IMR-90 (cell line): ENCODE data around the gene PLPP3. TPM values are rescaled to one million over a fixed set of nuclear protein-coding genes. Genes with fewer than 3 reads are reported as not detected.

ENCODE experiments used
- ATAC-seq: fragments of 200-7000 bp; cut with Tn5 transposase; 2 replicates; pipeline ENCODE4 v1.9.1; 2020; ENCODE audit warnings: low read depth, mild to moderate bottlenecking, moderate library complexity
- BruUV-seq: library from RNA; stranded (reverse); fragments of 400-500 nt; replicated peaks from 2 replicates; lab custom pipeline; 2021; lab: Mats Ljungman, UMichigan
- CTCF ChIA-PET: fragments of 300-600 bp; formaldehyde crosslinking; extraction: SDS; loops from one replicate; lab custom pipeline; 2021; ENCODE audit warnings: antibody characterized with exemption; lab: Yijun Ruan, JAX
- POLR2A ChIA-PET: fragments of 300-600 bp; sonication (Branson Sonifier 250); formaldehyde crosslinking; loops from one replicate; lab custom pipeline; 2022; ENCODE audit warnings: antibody characterized with exemption; ENCODE audit not compliant: unreplicated experiment; lab: Charles Lee
- DNase-seq: peaks from one replicate; pipeline ENCODE4 v3.0.0; 2013
- H2AFZ ChIP-seq: replicated peaks from 2 replicates; pipeline ENCODE3; 2013; ENCODE audit warnings: low read length, mild to moderate bottlenecking; ENCODE audit not compliant: poor library complexity
- H2AK5ac ChIP-seq: 2 replicates; pipeline ENCODE4 v1.6.1; 2013; ENCODE audit warnings: low read depth, low read length, inconsistent platforms
- H2AK9ac ChIP-seq: replicated peaks from 2 replicates; pipeline ENCODE3; 2013; ENCODE audit warnings: mild to moderate bottlenecking, low read depth, low read length, moderate library complexity; ENCODE audit not compliant: poor library complexity
- H2BK120ac ChIP-seq: 2 replicates; pipeline ENCODE4 v1.6.1; 2013; ENCODE audit warnings: low read depth, low read length, inconsistent platforms
- H2BK15ac ChIP-seq: 3 replicates; pipeline ENCODE4 v1.6.1; 2013; ENCODE audit warnings: low read depth, low read length, inconsistent platforms
- H2BK20ac ChIP-seq: 2 replicates; pipeline ENCODE4 v1.6.1; 2013; ENCODE audit warnings: low read depth, mild to moderate bottlenecking, inconsistent platforms, low read length, moderate library complexity
- H2BK5ac ChIP-seq: 2 replicates; pipeline ENCODE4 v1.6.1; 2013; ENCODE audit warnings: mild to moderate bottlenecking, low read depth, low read length, inconsistent platforms; ENCODE audit not compliant: poor library complexity, severe bottlenecking
- H3K14ac ChIP-seq: replicated peaks from 2 replicates; pipeline ENCODE4 v1.6.1; 2013; ENCODE audit warnings: low read depth, low read length, inconsistent platforms
- H3K18ac ChIP-seq: 2 replicates; pipeline ENCODE4 v1.6.1; 2013; ENCODE audit warnings: low read depth, low read length, control low read depth
- H3K23ac ChIP-seq: 2 replicates; pipeline ENCODE4 v1.6.1; 2013; ENCODE audit warnings: low read depth, low read length, inconsistent platforms
- H3K27ac ChIP-seq: 2 replicates; pipeline ENCODE4 v1.5.1; 2013; ENCODE audit warnings: mild to moderate bottlenecking, control low read depth, low read length; ENCODE audit not compliant: insufficient read depth
- H3K27me3 ChIP-seq: 2 replicates; pipeline ENCODE4 v1.6.1; 2013; ENCODE audit warnings: low read length; ENCODE audit not compliant: control insufficient read depth, insufficient read depth
- H3K36me3 ChIP-seq: 2 replicates; pipeline ENCODE4 v1.6.1; 2013; ENCODE audit warnings: low read length, mixed read lengths; ENCODE audit not compliant: control insufficient read depth, insufficient read depth
- H3K4ac ChIP-seq: 2 replicates; pipeline ENCODE4 v1.6.1; 2013; ENCODE audit warnings: low read depth, low read length, inconsistent platforms
- H3K4me1 ChIP-seq: 2 replicates; pipeline ENCODE4 v1.6.1; 2013; ENCODE audit warnings: low read length, mixed read lengths; ENCODE audit not compliant: control insufficient read depth, insufficient read depth
- H3K4me2 ChIP-seq: 2 replicates; pipeline ENCODE4 v1.6.1; 2013; ENCODE audit warnings: low read depth, mild to moderate bottlenecking, control low read depth, low read length, moderate library complexity
- H3K4me3 ChIP-seq: 2 replicates; pipeline ENCODE4 v1.5.1; 2013; ENCODE audit warnings: low read depth, mild to moderate bottlenecking, control low read depth, low read length, moderate library complexity; ENCODE audit not compliant: insufficient read depth
- H3K56ac ChIP-seq: 2 replicates; pipeline ENCODE4 v1.6.1; 2013; ENCODE audit warnings: low read length, inconsistent platforms; ENCODE audit not compliant: insufficient read depth; ENCODE audit errors: extremely low read depth
- H3K79me1 ChIP-seq, 2 experiments: 2 replicates each; pipeline ENCODE4 v1.6.1; 2013; ENCODE audit warnings: low read length in 2 of 2, inconsistent platforms in 1 of 2, low read depth in 1 of 2
- H3K9ac ChIP-seq: 2 replicates; pipeline ENCODE4 v1.6.1; 2013; ENCODE audit warnings: low read depth, low read length, control low read depth
- H3K9me1 ChIP-seq: 2 replicates; pipeline ENCODE4 v1.6.1; 2013; ENCODE audit warnings: low read length, inconsistent platforms; ENCODE audit not compliant: insufficient read depth
- H3K9me3 ChIP-seq: 2 replicates; pipeline ENCODE4 v1.6.1; 2013; ENCODE audit warnings: low read length; ENCODE audit not compliant: control insufficient read depth, insufficient read depth
- H4K20me1 ChIP-seq: 2 replicates; pipeline ENCODE4 v1.6.1; 2013; ENCODE audit warnings: low read length, inconsistent platforms; ENCODE audit not compliant: insufficient read depth
- H4K5ac ChIP-seq: 2 replicates; pipeline ENCODE4 v1.6.1; 2013; ENCODE audit warnings: mild to moderate bottlenecking, low read depth, low read length, control low read depth
- H4K8ac ChIP-seq, 2 experiments: 2 replicates each; pipeline ENCODE4 v1.6.1; 2013; ENCODE audit warnings: low read depth in 2 of 2, low read length in 2 of 2, control low read depth in 1 of 2, inconsistent platforms in 1 of 2
- H4K91ac ChIP-seq: 2 replicates; pipeline ENCODE4 v1.6.1; 2013; ENCODE audit warnings: low read depth, low read length, inconsistent platforms; ENCODE audit not compliant: insufficient read depth
- BHLHE40 ChIP-seq: fragments of 150-350 bp; IDR thresholded peaks from 2 replicates; pipeline ENCODE4 v1.6.1; 2016; ENCODE audit warnings: mild to moderate bottlenecking, low read depth, low read length
- CEBPB ChIP-seq: IDR thresholded peaks from 2 replicates; pipeline ENCODE4 v1.6.1; 2012; ENCODE audit warnings: low read depth, low read length, improper control_type of control experiment
- CHD1 ChIP-seq: IDR thresholded peaks from 2 replicates; pipeline ENCODE4 v1.6.1; 2012; ENCODE audit warnings: low read depth, low read length, improper control_type of control experiment
- CTCF ChIP-seq: conservative IDR thresholded peaks from 2 replicates; pipeline ENCODE4 v1.5.1; 2012; ENCODE audit warnings: mild to moderate bottlenecking, low read depth, low read length, improper control_type of control experiment
- ELK1 ChIP-seq: fragments of 150-350 bp; IDR thresholded peaks from 2 replicates; pipeline ENCODE4 v1.6.1; 2016; ENCODE audit warnings: low read depth, mild to moderate bottlenecking, low read length, moderate library complexity, borderline replicate concordance
- FOS ChIP-seq: fragments of 150-350 bp; IDR thresholded peaks from 2 replicates; pipeline ENCODE4 v1.6.1; 2016; ENCODE audit warnings: low read depth, low read length
- MAFK ChIP-seq: IDR thresholded peaks from 2 replicates; pipeline ENCODE4 v1.6.1; 2012; ENCODE audit warnings: low read depth, low read length, improper control_type of control experiment
- MAZ ChIP-seq: IDR thresholded peaks from 2 replicates; pipeline ENCODE4 v1.6.1; 2012; ENCODE audit warnings: low read depth, mild to moderate bottlenecking, low read length, improper control_type of control experiment, moderate library complexity, borderline replicate concordance
- NFE2L2 ChIP-seq: fragments of 150-350 bp; IDR thresholded peaks from 2 replicates; pipeline ENCODE4 v1.6.1; 2016; ENCODE audit warnings: low read depth, mild to moderate bottlenecking, low read length
- RAD21 ChIP-seq: IDR thresholded peaks from 2 replicates; pipeline ENCODE4 v1.6.1; 2012; ENCODE audit warnings: low read length, improper control_type of control experiment
- RCOR1 ChIP-seq: IDR thresholded peaks from 2 replicates; pipeline ENCODE4 v1.6.1; 2012; ENCODE audit warnings: mild to moderate bottlenecking, low read length, improper control_type of control experiment; ENCODE audit not compliant: insufficient replicate concordance
- RFX5 ChIP-seq: IDR thresholded peaks from 2 replicates; pipeline ENCODE4 v1.8.0; 2012; ENCODE audit warnings: low read depth, mild to moderate bottlenecking, low read length, moderate library complexity
- SMC3 ChIP-seq: fragments of 150-350 bp; IDR thresholded peaks from 2 replicates; pipeline ENCODE4 v1.6.1; 2016; ENCODE audit warnings: low read depth, mild to moderate bottlenecking, antibody characterized with exemption, low read length, moderate library complexity
- USF2 ChIP-seq: fragments of 150-350 bp; IDR thresholded peaks from 2 replicates; pipeline ENCODE4 v1.6.1; 2017; ENCODE audit warnings: mild to moderate bottlenecking, antibody characterized with exemption, low read length, low read depth
- WGBS, 2 experiments: methylation state at CpG; one replicate each; pipeline versions ENCODE4 v1.1.5 to v1.1.7; 2013; ENCODE audit warnings: missing lambda C conversion rate in 2 of 2; ENCODE audit not compliant: insufficient read length in 1 of 2; ENCODE audit errors: extremely low coverage in 2 of 2; 5-methylcytosine and 5-hydroxymethylcytosine counted together
- dilution Hi-C: fragments of 300-500 bp; cut with HindIII; formaldehyde crosslinking; loops from one replicate; pipeline ENCODE4 v1.14.3; 2018; ENCODE audit warnings: low sequenced_read_pairs; ENCODE audit not compliant: unreplicated experiment
- in situ Hi-C: fragments of 300-500 bp; cut with MboI; formaldehyde crosslinking; loops from 3 replicates; pipeline ENCODE4 v1.14.3; 2019; ENCODE audit warnings: low sequenced_read_pairs, inconsistent platforms, mixed read lengths
- intact Hi-C: fragments of 100-400 bp; cut with micrococcal nuclease; formaldehyde crosslinking; loops from 2 replicates; pipeline ENCODE4 v1.10.0; 2022
- polyA plus RNA-seq, 3 experiments: library from polyadenylated mRNA; depleted of rRNA; stranded (reverse); fragments of >200 nt; gene quantifications; 2 replicates each; pipeline ENCODE4 v1.2.3, GENCODE V29; 2012; ENCODE audit warnings: low replicate concordance in 1 of 3
- total RNA-seq: library from RNA; depleted of rRNA; stranded (reverse); fragments of >200 nt; gene quantifications from 2 replicates; pipeline ENCODE4 v1.2.3, GENCODE V29; 2012

Gene PLPP3
- total and polyA plus RNA-seq, 2 of the 4 experiments (the other 2 are of a cell fraction): 49.9 to 56.6 TPM

GRCh38 chr1:56561227-56562019, 17.9 kb downstream of the PLPP3 start:
- DNase-seq: no peak
- no TSS peak for BruUV-seq
- H4K91ac ChIP-seq: no peak overlapping the region
- peaks cover 81% of the 10 kb centered on the region for H4K20me1 ChIP-seq
- POLR2A ChIA-PET: interaction anchor here (0.6 kb wide), 2 partner anchors 946 to 1225 kb away, joined by 10 to 18 read pairs; no protein-coding TSS in a partner anchor
- H3K9me1 ChIP-seq: peaks cover 6% of the 10 kb centered on the region; the same call in 1 of the 2 replicates
- H3K4me3 ChIP-seq: no peak overlapping the region
- no peak overlapping the region for H3K9ac ChIP-seq
- no peak overlapping the region for H2BK20ac ChIP-seq
- H2BK120ac ChIP-seq: no peak overlapping the region
- H3K14ac ChIP-seq: no peak overlapping the region
- CTCF ChIA-PET: no interaction called here
- in situ Hi-C loops: no loop called here
- 80% methylated on average over 1 of the region's 8 CpGs; no CpG with 5 or more reads in 1 of the 2 experiments for WGBS, 2 experiments
- dilution Hi-C loops: no loop called here
- peaks cover 5 to 65% of the 10 kb centered on the region in 2 experiments for H3K79me1 ChIP-seq
- no peak overlapping the region for H3K27ac ChIP-seq
- no peak overlapping the region for H2AK9ac ChIP-seq
- H4K8ac ChIP-seq: no peak overlapping the region
- H3K4me2 ChIP-seq: no peak overlapping the region
- no peaks in the 10 kb centered on the region for H3K9me3 ChIP-seq
- H3K56ac ChIP-seq: no peak overlapping the region
- H2BK5ac ChIP-seq: no peak overlapping the region
- peaks cover 23% of the 10 kb centered on the region for H3K36me3 ChIP-seq
- no peak overlapping the region for H3K4ac ChIP-seq
- H3K4me1 ChIP-seq: peaks cover 6% of the 10 kb centered on the region
- no peaks in the 10 kb centered on the region for H3K27me3 ChIP-seq
- no peak overlapping the region for H2BK15ac ChIP-seq
- no peak overlapping the region for H2AFZ ChIP-seq
- no peak for ATAC-seq
- no peak overlapping the region for H3K18ac ChIP-seq
- intact Hi-C loops: no loop called here
- H3K23ac ChIP-seq: no peak overlapping the region
- no peak overlapping the region for H2AK5ac ChIP-seq
- no peak overlapping the region for H4K5ac ChIP-seq
- TF ChIP-seq BHLHE40: no peak
- no peak for TF ChIP-seq CHD1
- no peak for TF ChIP-seq CEBPB
- TF ChIP-seq RCOR1: no peak
- no peak for TF ChIP-seq CTCF
- TF ChIP-seq RAD21: no peak
- TF ChIP-seq MAFK: no peak
- TF ChIP-seq MAZ: no peak
- TF ChIP-seq USF2: no peak
- TF ChIP-seq NFE2L2: no peak
- TF ChIP-seq FOS: no peak
- no peak for TF ChIP-seq ELK1
- no peak for TF ChIP-seq RFX5
- TF ChIP-seq SMC3: no peak
